Lung (tissue), 12 donors: ENCODE results near the gene MAGI2. TPM values are rescaled to one million over a fixed set of nuclear protein-coding genes. Genes with fewer than 3 reads are reported as not detected.
A peak's percentile ranks its signal among the peaks of the same experiment; 100 is the strongest.

Source experiments
- ATAC-seq: fragments of 200-7000 bp; cut with Tn5 transposase; one replicate; pipeline ENCODE4 v1.9.1; 2020; ENCODE audit warnings: moderate number of reproducible peaks; ENCODE audit not compliant: insufficient read depth, low FRiP score
- DNase-seq, 3 donors: peaks; one replicate each; pipeline ENCODE4 v3.0.0-alpha.2; 2013 to 2017
- H3K27ac ChIP-seq, 2 donors: one replicate each; pipeline ENCODE4 v1.5.1; 2013; ENCODE audit warnings: mild to moderate bottlenecking in 2 of 2, moderate library complexity in 2 of 2, control low read depth in 1 of 2, inconsistent platforms in 1 of 2, low read depth in 1 of 2, low read length in 1 of 2
- H3K27me3 ChIP-seq, 3 donors: one replicate each; pipeline ENCODE4 v1.5.1; 2013; ENCODE audit warnings: low read length in 2 of 3; ENCODE audit not compliant: control insufficient read depth in 3 of 3, insufficient read depth in 3 of 3
- H3K36me3 ChIP-seq, 4 donors: one replicate each; pipeline ENCODE4 v1.5.1; 2013; ENCODE audit warnings: low read length in 4 of 4, mild to moderate bottlenecking in 1 of 4, moderate library complexity in 1 of 4; ENCODE audit not compliant: control insufficient read depth in 4 of 4, insufficient read depth in 4 of 4
- H3K4me1 ChIP-seq, 5 donors: one replicate each; pipeline ENCODE4 v1.5.1; 2013; ENCODE audit warnings: low read length in 5 of 5, mild to moderate bottlenecking in 2 of 5, moderate library complexity in 1 of 5; ENCODE audit not compliant: control insufficient read depth in 5 of 5, insufficient read depth in 5 of 5
- H3K4me3 ChIP-seq: one replicate; pipeline ENCODE4 v1.5.1; 2013; ENCODE audit warnings: mild to moderate bottlenecking, control low read depth, moderate library complexity
- H3K9ac ChIP-seq, 2 donors: one replicate each; pipeline ENCODE4 v1.5.1; 2013; ENCODE audit warnings: low read length in 2 of 2, control low read depth in 1 of 2; ENCODE audit not compliant: insufficient read depth in 1 of 2
- H3K9me3 ChIP-seq, 4 donors: one replicate each; pipeline ENCODE4 v1.5.1; 2013; ENCODE audit warnings: low read length in 3 of 4, mild to moderate bottlenecking in 1 of 4, moderate library complexity in 1 of 4; ENCODE audit not compliant: control insufficient read depth in 4 of 4, insufficient read depth in 3 of 4
- WGBS, 2 donors: extraction: QIAGEN DNeasy Blood & Tissue Kit; methylation state at CpG; one replicate each; pipeline ENCODE4 v1.1.7; 2013; 5-methylcytosine and 5-hydroxymethylcytosine counted together
- polyA plus RNA-seq, 2 donors: library from polyadenylated mRNA; stranded (reverse); fragments of 200-250 nt; gene quantifications; one replicate each; pipeline ENCODE4 v1.2.1, GENCODE V29; 2013
- total RNA-seq, 2 donors: library from RNA; depleted of rRNA in 1 of 2; stranded (reverse); fragments of >200 nt in 1 of 2; gene quantifications; one replicate each; pipeline ENCODE4 v1.2.1, GENCODE V29; 2014 to 2021
- TF ChIP-seq, protein P1 (sequence below): IDR thresholded peaks from 2 replicates; pipeline ENCODE4 v1.5.1; 2012; ENCODE audit warnings: mild to moderate bottlenecking; ENCODE audit errors: control extremely low read depth, extremely low read depth
- donor health status: control.
- donor health status: control.
- donor health status: Bipolar disorder and iron deficiency.
- donor health status: healthy.
- donor health status: DM: yes; HTN: yes; CAD: no.

Gene MAGI2
- total and polyA plus RNA-seq, 4 donors = 0.94 to 18.0 (median 5.3) TPM

DNA sequence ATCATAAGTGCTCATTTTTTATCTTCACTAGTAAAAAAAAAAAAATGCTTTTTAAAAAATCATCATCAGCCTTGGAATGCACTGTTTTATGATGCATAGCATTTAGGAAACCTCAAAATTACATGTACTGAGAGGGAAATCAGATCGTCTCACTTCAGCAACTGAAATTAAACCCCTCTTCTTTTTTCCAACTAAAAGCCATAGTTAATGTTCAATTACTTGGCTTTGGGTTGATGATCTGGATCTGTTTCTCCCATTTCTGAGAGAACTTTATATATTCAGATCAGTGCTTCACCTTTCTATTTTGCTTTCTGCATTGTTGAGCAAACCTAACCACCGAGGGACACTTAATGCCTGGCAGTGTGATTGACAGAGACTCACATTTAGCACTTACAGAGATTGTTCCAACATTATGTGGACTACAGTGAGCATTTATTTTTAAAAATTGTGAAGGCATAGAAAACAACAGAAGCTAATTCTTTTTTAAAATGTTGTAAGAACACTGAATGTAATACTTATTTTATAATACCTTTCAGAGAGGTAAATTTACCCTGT, 976.5 kb downstream of the MAGI2 start:
- WGBS, 2 donors = 82% methylated on average over 2 of the region's 2 CpGs
- H3K4me3 ChIP-seq = no peak overlapping the region
- H3K4me1 ChIP-seq = no peaks in the 10 kb centered on the region
- no peaks in the 10 kb centered on the region for H3K27me3 ChIP-seq
- ATAC-seq = no peak
- no peak overlapping the region for H3K27ac ChIP-seq
- DNase-seq = no peak
- H3K9ac ChIP-seq = no peak overlapping the region
- H3K9me3 ChIP-seq = peaks cover 0 to 1% (median 0%) of the 10 kb centered on the region in 4 donors
- TF ChIP-seq, protein P1, sequence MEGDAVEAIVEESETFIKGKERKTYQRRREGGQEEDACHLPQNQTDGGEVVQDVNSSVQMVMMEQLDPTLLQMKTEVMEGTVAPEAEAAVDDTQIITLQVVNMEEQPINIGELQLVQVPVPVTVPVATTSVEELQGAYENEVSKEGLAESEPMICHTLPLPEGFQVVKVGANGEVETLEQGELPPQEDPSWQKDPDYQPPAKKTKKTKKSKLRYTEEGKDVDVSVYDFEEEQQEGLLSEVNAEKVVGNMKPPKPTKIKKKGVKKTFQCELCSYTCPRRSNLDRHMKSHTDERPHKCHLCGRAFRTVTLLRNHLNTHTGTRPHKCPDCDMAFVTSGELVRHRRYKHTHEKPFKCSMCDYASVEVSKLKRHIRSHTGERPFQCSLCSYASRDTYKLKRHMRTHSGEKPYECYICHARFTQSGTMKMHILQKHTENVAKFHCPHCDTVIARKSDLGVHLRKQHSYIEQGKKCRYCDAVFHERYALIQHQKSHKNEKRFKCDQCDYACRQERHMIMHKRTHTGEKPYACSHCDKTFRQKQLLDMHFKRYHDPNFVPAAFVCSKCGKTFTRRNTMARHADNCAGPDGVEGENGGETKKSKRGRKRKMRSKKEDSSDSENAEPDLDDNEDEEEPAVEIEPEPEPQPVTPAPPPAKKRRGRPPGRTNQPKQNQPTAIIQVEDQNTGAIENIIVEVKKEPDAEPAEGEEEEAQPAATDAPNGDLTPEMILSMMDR = no peak
- H3K36me3 ChIP-seq = no peaks in the 10 kb centered on the region

DNA sequence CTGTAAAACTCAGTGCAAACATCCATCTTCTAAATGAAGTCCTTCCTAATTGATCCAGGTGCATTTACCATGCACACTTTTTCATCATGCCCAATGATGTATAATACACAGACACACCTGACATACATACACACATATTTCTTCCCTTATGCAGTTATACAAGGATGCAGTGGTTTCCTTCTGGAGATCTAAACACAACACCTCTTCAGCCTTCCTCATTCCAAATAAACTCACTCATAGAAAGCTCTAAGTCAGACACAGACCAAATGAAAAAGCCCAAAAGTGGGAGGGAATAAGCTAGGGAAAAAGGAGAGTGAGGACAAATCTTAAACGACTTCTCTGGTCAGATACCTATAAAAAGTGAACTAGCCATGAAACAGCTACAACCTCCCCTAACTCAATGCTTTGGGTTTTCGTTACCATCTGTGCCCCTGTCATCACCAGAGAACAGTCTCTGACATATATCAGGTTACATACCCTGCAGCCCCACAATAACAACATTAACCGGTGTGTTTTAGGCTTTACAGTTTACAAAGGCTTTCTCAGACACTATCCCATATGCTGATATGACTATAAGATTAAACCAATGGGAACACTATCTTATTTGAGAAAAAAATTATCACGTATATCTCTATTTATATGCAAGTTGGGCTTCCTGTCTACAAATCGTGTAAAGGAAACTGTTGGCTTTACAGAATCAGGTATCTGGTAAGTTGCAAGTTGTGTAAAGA, 979.7 kb downstream of the MAGI2 start:
- Histone ChIP-seq H3K4me3 (no peak overlapping the region), H3K4me1 (no peaks in the 10 kb centered on the region), H3K36me3 (no peaks in the 10 kb centered on the region), H3K27ac (no peak overlapping the region), H3K27me3 (no peaks in the 10 kb centered on the region), H3K9me3 (peaks cover 0 to under 1% (median 0%) of the 10 kb centered on the region in 4 donors), H3K9ac (no peak overlapping the region)
- TF ChIP-seq, protein P1 = no peak
- WGBS, 2 donors = 72 to 77% methylated on average over 5 of the region's 5 CpGs
- DNase-seq (no peak), ATAC-seq (no peak)

DNA sequence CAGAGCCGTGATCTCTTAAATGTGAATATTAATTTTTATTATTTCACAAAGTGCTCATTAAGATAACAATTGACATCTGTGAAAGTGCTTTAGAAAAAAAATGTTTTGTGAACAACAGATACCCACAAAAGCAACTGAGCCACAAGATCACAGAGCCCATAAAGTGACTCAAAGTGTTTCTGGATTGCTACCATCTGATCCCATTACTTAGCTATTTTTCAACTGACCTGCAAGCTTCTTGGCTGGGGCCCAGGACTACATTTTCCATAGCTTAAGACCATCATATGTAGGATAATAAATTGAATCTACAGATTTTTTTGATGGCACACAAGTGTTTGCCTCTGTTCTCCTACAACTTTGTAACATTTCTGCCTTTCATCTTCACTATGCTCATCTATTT, 980.4 kb downstream of the MAGI2 start:
- 83 to 84% methylated on average over 1 of the region's 1 CpG for WGBS, 2 donors
- TF ChIP-seq, protein P1 = no peak
- Histone ChIP-seq H3K27ac (no peak overlapping the region), H3K36me3 (no peaks in the 10 kb centered on the region), H3K9me3 (no peaks in the 10 kb centered on the region), H3K4me3 (no peak overlapping the region), H3K27me3 (no peaks in the 10 kb centered on the region), H3K9ac (no peak overlapping the region), H3K4me1 (no peaks in the 10 kb centered on the region)
- ATAC-seq = no peak
- DNase-seq = peak in 2 of 3 donors; percentile 23 to 44

DNA sequence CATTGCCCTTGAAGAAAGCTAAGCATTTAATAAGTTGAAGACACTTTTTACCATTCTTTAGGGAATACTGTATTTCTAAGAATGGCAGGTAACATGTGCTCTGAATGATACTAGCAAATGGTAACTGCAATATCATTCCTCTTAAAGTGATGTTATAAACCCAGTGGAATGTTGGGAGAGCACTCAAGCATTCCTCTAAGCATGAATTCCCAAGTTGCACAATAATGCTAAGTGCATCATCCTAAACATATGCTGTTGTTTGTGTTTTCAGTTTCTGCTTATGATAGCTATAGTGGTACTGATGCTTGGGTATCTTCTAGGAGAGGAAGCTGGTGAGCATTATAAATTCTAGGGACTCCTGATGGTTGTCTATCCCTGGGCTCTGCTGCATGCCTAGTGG, 980.9 kb downstream of the MAGI2 start:
- H3K27me3 ChIP-seq = no peaks in the 10 kb centered on the region
- DNase-seq (peak in 2 of 3 donors; percentile 9 to 43), ATAC-seq (no peak)
- no peaks in the 10 kb centered on the region for H3K4me1 ChIP-seq
- H3K9me3 ChIP-seq = no peaks in the 10 kb centered on the region
- TF ChIP-seq, protein P1 = no peak
- H3K36me3 ChIP-seq = no peaks in the 10 kb centered on the region
- H3K9ac ChIP-seq = no peak overlapping the region
- no peak overlapping the region for H3K4me3 ChIP-seq
- H3K27ac ChIP-seq = no peak overlapping the region
